HG03045 (cell line): Measurements from ENCODE around the gene LTF.

Experiments
- ATAC-seq: cut with Tn5 transposase; IDR thresholded peaks from one replicate; pipeline ENCODE4 v1.9.1; 2021; ENCODE audit warnings: mild to moderate bottlenecking, moderate library complexity; ENCODE audit not compliant: unreplicated experiment

The LTF gene

DNA sequence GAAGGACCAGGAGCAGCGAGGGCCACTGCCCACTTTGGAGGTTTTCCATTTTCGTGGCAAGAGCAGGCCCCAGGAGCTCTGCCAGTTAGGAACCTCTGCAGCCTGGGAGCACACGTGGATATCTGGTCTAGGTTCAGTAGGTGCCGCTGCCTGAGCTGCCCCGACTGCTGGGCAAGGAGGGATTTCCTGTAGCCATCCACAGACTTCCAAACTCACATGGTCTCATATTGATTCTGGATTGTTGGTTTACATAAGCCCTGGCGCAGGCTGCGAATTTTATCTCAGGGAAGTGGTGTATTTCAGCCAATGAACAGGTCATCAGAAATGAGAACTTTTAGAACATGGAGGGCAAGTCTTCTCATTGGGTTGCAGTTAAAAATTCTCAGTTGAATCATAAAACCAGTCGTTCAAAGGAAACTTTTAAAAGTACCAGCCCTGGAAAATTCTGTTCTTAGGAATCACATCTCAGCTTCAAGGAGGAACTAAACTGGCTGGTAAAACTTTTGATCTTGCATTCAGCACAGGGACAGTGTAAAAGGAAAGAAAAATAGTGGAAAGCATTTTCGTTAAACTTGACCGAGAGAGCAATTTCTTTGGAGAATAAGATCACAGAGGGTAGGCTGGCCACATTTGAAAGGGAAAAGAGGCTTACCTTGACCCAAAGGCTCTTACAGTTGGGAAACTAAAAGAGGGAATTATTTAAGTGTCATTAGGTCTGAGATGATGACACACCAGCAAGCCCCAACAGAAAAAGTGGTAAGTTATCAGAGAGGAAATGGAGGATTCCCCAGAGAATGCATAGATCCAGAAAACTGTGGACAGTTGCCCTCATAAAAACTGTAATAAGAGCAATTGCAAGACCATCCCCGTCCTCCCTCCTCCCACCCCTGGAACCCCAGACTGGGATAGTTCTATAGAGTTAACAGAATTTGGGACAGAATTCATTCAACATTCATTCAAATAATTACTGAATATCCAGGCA lies 26.7 kb upstream of the LTF start:
- no peak for ATAC-seq

DNA sequence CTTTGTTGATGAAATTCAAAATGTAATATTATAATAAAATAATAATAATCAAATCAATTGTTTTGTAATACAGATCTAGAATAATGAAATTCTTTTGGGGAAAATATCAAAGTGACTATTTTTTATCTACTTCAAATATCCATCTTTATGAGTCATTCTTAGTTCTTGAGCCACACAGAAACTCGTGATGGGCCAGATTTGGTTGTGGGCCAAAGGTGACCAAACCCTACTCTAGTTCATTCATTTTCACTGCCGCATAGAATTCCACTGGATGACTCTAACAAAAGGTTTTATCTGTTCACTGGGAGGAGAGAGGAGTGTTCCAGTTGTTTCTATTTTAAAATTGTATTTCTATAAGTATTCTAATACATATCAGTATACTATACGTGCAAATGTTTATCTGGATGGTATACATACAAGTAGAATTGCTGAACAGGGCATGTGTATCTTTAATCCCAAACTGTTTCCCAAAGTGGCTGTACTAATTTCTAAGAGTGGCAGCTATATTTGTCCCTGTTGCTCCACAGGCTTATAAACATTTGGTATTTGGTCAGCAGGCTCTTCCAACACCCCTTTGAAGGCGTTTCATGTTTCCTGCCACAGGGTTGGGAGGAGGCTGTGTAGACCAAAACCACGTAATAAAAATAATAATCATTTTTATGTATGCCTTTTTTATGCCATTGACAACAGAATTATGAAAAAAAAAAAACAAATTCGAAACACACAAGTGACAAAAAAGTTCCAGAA lies 25.8 kb upstream of the LTF start:
- ATAC-seq, result no peak

DNA sequence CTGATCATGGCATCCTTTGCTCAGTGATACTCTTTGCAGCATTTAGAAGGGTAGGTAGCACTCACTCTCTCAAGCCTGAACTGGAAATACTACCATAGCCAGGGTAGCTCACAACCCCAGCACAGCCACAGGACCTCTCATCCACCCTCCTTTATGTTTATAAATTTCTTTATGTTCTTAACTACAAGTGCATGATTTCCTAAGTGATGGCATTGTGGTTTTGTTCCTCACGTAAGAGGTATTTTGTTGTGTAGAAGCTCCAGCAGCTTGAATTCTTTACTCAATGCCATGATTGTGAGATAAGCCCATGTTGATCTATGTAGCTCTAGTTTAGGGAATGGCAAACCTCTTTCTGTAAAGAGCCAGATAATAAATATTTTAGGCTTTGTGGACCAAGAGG lies 25.2 kb upstream of the LTF start:
- no peak for ATAC-seq

DNA sequence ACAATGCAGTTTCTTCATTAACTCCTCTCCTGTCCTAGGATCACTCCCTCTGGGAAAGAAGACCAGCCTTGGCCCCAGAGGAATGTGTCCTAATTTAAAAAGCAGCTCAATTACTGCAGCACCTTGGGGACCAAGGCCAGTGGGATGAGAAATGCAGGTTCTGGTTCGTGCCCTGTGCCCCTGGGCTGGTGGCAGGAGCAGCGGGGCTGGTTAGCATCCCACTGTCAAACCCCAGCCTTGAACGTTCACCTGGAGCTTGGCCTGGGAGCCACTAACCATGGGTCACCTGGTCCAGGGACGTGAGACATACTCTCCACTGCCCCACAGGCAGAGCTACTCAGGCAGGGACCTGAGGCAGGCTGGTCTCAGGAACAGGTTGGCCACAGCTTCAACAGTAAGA lies 24.7 kb upstream of the LTF start:
- no peak for ATAC-seq

DNA sequence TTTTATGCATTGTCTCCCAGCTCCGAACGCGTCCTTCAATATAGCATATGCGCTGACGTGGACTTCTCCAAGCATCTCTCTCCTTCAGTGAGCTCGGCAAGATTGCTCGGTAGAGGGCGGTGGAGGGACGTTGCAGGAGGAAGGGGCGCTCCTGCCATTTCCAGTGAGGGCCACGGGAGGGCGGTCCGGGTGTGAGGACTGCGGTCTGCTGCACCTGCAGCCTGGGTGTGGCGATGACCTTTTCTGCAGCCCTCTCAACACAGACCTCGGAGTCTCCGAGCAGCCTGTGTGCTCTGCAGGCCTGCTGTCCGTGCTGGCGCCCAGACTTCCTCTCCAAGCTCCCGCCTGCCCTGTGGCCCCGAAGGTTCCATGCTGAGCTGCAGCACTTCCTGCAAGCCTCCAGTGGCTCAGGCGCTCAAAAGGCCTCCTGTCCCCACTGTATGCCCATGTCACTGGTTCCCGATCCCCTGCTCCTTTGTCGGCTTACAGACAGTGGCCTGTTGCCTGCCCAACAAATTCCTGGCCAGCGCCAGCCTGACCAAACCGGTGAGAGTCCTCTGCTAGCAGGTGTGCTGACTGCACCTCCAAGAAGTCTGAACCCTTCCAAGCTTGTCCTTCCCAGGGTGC lies 24.1 kb upstream of the LTF start:
- peak; percentile 94 for ATAC-seq

DNA sequence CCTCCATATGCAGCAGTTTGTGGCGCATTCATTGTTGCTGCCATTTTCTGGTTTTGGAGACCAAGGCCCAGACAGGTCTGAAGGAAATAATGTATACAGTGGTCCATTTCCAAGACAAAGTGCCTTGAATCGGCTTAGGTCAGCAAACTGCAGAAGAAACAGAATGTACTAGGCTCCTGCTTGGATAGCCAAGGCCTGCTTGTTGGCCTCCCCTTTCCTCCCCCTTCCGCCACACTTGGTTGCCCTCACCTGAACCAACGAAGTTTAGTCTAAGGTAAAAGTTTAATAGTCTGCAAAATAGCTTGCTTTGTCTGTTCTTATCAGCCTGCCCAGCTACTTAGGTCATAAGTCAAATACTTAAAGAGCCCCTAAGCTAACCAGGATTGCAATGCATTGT lies 21.1 kb upstream of the LTF start:
- ATAC-seq, result no peak

DNA sequence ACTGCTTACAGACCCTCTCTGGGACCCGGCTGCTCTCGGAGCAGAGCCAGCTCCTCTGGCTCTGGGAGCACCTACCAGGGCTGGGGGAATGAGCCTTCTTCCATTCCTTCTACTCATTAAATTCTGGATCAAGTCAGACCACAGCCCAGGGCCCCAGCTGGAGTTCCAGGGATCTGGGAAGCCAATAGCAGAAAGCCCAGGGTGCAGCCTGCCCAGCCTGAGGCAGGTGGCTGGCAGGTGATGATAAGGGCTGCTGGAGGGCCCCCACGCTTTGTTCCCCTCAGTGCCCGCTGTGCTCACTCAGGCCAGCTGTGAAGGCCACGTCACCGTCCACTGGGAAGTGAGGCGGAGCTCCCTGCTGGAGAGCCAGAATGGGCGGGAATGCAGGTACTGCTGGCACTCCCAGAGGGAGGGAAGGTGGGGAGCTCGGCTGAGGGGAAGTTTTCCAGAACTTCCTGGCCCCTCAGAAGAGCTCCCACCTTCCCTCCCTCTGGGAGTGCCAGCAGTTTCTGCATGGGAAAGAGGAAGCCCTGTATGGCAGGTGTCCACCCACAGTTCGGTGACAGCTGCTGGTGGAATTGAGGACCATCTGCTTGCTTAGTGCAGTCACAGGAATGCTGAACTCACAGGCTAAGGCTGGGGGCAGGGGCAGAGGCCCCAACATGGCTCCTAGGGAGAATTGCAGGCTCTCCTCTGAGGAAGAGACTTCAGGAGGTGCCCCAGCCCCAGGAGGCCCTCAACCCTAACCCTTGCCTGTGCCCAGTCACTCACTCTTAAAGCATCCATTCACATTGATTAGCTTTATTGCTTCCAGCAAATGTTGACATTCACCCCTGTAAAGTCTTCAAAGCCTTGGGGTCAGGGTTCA lies 20.4 kb upstream of the LTF start:
- no peak for ATAC-seq

DNA sequence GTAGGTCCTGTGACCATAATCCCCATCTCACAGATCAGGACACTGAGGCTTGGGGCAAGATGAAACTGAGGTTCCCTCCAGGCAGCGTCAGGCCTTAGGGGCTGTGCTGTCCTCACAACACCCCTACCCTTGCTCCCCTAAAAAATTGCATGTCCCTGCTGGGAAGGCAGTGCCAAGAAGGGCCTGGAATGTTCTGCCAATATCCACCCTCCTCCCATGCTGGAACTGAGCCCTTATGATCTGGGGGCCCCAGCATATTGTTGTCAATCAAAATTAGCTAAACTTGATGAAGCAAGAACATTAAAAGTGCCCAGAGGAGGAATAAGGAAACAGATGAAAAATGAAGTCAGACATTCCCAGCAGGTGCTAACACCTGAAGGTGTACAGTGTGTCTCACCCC lies 19.7 kb upstream of the LTF start:
- ATAC-seq, result no peak

DNA sequence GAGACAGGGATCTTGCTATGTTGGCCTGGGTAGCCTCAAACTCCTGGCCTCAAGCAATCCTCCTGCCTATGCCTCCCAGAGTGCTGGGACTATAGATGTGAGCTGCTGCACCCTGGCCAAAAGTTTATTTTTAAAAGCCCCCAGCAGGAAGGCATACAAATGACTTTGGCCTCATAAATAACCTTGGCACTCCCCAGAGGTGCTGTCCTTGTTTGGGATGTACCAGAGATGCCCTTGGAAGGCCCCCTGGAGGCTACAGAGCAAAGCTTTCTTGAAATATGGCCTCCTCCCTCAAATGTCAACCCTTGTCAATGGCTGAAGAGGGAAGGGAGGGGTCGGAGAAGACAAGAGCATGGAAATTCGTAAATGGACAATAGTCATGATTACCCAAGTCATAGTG lies 19.1 kb upstream of the LTF start:
- ATAC-seq, result no peak

DNA sequence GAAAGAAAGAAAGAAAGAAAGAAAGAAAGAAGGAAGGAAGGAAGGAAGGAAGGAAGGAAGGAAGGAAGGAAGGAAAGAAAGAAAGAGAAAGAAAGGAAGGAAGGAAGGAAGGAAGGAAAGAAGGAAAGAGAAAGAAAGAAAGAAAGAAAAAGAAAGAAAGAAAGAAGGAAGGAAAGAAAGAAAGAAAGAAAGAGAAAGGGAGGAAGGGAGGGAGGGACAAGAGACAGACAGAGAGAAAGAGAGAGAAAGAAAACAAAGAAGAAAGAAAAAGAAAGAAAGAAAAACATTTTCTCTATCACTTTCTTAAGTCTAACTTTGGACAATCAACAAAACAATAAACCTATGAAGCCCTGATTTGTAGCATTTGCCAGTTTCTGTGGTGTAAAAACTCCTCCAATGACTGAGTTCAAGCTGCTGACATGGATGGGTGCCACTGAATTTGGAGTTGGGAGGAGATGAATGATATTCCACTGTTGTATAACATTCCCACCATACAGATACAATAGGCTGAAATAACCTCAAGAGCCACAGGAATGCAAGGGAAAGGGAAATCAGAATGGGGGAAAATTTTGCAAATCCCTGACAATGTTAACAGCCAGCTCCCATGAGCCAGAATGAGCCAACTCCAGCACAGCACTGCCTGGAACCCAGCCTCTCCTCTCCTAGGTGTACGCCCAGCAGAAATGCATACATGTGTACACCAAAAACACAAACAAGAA lies 18.1 kb upstream of the LTF start:
- no peak for ATAC-seq

DNA sequence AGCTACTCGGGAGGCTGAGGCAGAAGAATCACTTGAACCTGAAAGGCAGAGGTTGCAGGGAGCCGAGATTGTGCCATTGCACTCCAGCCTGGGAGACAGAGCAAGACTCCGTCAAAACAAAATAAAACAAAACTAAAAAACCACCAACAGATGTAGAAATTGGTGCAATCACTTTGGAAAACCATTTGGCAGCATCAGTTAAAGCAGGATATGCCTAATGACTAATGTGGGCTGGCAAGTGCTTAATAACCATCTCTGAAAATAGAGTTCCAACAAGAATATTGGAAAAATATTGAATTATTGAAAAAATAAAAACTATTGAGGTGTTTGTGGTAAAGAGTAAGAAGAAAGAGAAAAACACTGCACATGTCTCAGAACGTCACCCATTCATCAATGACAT lies 16.9 kb upstream of the LTF start:
- no peak for ATAC-seq

DNA sequence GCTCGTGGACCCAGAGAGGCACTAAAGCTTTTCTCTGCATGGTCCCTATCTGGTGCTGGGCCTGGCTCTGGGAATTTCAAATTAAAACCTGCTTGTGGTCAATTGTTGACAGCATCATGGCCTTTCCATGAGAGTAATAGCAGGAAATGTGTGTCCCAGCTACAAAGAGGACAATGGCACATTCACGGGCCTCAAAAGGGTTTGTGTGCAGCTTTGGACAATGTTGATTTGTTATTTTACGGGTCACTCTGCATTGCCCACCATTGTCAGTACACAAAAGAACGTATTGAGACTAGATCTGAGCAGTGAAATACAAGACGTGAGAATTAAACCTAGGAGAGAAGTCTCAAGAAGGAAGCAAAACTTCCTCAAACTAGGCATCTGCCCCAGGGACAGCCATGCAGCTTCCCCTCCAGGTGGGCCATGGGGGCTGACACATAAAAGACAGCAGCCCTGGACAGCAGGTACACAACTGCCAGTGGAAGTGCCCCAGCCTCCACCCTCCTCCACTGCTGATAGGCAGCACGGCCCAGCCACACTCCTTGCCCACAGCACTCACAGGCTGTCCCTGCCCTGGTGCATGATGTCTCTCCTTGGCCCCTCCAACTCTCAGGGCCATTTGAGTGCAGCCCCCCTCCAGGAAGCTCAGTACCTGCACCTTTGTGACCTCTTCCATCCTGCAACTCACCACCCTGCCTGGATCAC lies 15.9 kb upstream of the LTF start:
- ATAC-seq, result no peak

DNA sequence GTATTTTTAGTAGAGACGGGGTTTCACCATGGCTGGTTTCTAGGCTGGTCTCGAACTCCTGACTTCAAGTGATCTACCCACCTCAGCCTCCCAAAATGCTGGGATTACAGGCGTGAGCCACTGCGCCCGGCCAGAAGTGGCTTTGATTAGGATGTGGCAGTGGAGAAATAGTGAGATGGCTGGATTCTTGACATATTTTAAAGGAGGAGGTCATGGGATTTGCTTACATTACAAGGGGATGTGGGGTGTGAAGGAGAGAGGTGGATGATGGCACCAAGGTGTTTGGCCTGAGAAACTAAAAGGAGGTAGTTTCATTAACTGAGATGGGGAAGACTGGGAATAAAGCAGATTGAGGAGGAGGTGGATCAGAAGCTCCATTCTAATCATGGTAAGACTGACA lies 15.0 kb upstream of the LTF start:
- ATAC-seq, result no peak

DNA sequence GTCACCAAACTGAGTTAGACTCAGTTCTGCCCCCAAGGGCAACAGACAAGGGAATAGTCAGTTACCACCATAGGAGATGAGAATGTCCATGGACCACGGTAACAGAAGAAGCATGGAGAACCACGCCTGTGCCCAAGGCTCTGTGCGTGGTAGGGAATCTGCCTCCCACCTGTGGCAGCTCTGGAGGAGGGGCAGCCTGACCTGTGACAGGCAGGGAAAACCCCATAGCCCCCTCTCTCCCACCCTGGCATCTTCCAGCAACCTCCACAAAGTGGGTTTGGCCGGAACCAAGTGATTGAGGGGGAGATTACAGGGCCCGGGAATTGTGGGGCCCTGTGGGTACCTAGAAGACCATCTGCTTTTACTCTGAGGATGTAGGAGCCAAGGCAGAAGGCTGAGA lies 14.3 kb upstream of the LTF start:
- no peak for ATAC-seq

DNA sequence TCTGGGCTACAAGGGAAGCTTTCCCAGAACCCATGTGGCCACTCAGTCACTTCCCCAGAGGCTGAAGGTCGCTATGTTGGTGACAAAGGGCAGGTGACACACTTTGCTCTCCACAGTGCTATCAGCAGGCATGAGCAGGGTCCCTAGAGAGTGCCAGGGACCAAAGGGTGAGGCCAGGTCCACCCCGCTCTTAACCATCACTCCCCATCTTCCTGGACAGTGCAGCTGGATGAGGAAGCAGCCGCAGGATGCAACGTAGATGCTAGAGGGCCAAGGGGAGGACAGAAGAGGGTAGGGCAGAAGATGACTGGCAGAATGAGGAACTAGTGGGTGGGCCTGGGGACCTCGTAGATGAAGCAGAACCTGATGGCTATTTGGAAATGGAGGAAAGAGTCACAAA lies 13.6 kb upstream of the LTF start:
- ATAC-seq, result no peak

DNA sequence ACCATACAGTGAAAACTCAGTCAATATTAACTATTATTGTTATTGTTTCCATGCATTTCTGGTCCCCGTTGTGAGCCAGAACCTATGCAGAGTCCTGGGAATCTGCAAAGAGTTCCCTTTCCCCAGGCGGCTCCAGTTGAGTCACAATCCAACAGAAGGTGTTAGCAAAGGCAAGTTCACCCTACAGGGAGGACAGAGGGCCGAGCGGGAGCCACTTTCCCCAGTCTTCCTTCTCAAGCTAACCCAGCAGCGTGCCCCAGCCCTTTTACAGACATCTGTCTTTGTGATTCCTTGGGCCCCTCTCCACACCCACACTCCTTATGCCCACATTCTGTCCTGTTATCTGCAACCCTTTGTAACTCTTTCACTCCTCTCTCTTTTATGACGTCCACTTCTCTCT lies 13.1 kb upstream of the LTF start:
- ATAC-seq, result no peak

DNA sequence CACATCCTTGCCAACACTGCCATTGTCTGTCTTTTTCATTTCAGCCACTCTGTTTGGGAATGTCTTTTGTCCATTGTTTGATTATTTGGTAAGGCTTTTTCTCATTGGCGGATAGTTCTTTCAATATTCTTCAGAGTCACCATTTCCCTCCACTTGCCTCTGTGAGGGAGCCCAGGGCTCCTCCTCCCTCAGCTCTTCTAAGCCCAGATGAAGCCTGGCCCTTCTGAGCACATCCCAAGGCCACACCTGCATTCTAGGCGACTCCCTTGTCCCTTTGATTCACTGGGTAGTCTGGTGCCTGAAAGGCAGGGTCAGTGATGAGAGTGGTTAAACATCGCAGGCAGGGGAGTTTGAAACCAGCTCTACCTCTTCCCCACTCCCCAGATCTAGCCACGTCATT lies 12.4 kb upstream of the LTF start:
- ATAC-seq, result no peak

DNA sequence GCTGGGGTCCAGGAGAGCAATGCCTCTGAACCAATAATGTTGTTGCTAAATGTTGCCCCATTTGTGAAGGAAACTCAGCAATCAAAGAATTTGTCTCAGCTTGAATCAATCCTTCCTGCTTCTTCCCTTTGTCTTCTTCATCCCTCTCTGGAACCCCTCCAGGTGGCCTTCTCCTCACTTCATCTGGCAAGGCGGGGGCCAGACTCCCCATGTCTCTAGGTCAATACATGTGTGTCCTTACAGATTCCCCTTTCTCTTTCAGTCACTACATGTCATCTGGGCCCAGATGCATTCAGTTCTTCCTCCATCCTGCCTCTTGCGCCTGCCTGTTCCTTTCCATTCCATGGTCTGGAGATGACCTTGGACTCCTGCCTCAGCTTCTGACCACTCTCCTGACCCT lies 8.0 kb upstream of the LTF start:
- no peak for ATAC-seq

DNA sequence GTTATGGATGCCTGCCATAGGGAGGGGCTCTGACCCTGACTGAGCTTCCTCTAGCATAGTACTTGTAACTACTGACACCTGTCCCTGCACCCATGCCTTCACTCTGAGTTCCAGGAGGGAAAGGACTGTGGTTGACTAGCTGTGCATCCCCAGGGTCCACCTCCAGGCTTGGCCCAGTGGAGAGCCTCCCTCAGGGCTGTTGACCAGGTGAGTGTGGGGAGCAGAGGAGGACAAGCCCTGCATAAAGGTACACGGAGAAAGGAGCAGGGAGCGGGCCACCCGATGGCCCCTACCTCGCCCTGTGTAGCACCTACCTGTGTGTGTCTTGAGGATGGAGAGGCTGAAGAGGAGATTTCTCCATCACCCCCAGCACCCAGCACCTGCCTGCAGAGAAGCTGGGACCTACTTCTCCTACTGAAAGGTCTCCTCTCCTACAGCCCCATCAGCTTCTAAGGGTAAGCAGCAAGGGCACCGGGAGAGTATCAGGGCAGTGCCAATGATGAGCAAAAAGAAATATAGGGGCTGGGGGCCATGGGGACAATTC lies 6.7 kb upstream of the LTF start:
- no peak for ATAC-seq
